ENCODE measurements around the gene PEX11B.
A peak's percentile ranks its signal among the peaks of the same experiment; 100 is the strongest.

Gene PEX11B

DNA sequence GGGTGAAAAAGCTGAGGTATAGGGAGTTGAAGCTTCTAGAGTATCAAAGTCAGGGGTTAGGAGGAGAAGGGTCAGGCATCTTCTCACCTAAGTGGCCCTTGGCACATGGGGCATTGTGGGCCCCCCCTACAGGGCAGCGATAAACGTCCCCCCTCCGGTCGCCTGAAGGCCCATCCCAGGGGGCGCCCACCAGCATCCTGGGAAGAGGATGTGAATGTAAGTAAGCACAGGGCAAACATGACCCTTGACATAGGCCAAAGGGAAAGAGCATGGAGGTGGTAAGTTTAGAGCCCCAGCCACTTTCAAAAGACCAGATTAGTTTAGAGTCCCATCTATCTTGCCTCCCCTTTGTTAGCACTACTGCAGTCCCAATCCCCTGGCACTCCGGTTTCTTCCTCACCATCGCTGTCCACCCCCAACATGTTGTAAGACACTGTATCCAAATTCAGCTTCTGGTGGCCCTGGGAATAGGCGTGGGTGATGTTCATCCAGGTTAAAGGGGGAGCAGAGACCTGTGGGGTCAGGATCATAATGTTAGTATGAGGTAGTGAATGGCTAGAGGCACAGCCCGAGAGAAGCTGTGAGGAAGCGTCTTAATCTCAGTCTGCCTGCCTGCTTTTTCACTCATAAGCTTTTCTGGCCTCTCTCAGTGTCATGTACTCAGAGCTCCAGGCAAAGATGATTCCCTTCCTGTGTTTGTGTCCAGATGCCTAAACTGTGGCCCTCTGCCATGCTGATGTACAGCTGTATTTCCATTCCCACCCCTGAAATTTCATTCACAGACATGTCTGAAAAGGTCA lies 11.4 kb downstream of the PEX11B start:
- DNase-seq: no peak

DNA sequence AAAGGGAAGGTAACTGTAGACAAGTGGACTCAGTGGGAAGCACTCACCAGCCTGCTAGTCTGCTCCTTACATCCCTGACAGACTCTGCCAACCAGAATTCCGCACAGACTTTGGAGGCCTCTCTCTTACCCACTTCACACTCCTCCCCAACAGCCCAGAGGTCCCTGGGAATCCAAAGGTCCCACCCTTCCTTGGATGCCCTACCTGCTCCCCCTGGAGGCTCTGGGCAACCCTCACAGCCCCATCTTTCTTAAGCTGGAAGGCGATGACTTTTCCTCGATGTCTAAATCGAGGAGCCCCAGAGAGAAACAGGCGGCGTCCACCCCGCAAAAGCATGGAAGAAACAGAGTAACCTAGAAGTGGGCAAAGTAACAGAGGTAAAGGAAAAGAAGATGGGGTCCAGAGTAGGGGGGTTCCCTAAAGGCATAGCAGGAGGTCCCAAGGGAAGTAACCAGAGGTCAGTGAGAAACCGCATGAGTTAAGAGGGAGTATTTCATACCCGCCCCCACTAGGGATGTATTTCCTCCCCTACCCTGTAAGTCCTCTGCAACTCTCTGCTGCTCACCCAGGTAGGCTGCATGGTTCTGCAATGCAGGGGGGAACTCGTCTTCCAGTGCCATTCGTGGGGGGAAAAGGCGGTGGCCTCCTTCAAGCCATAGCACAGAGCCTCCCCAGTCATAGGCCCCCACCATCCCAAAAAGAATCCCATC lies 17.1 kb downstream of the PEX11B start:
- no peak for DNase-seq

DNA sequence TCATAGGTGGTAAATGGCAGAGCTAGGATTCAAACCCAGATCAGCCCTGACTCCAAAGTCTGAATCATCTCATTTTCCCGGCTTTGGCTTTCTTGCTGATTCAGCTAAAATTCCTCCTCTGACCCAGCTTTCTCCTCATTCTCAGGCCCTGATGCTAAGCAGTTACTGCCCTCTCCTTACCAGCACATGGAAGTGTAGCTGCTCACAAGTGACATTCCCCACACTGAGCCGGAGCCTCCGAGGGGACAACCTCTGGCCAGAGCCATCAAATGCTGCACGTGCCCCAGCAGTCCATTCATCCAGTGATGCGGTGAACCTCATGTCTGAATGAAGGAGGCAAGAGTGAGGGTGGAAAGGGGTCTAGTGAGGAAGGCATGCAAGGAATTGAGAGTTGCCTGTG lies 19.8 kb downstream of the PEX11B start:
- DNase-seq: no peak

DNA sequence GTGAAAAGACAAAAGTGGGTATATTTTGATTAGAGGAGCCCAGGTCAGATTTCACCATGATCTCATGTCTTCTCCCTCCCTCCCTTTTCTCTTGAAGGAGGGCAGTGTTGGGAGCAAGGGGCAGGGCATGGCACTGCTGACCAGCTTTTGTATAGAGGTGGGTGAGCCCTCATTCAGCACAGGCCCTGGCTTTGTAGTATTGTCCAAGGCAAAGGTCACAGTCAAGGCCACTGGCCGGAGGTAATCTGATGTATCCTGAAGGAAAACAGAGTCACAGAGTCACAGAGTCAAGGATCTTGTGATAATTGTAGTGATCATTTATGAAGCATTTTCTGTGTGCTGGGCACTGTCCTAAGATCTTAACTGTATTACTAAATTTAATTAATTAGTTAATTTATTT lies 20.5 kb downstream of the PEX11B start:
- no peak for DNase-seq

DNA sequence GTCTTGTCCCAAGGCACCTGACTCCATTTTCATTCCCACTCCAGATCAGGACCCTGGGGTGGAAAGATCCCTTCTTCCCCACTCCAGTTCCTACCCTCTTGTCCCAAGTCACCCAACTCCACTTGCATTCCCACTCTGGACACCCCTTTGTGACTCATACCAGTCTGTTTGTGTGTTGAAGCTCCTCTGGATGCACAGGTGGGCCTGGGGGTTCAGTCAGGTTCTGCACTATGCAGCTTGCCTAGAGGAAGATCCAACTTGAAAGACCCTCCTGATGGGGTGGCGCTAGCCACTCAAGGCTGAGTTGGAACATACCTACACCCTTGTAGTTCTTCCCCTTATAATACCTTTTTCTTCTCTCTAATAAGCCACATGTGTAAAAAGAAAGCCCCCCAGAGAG lies 23.0 kb downstream of the PEX11B start:
- DNase-seq: no peak

DNA sequence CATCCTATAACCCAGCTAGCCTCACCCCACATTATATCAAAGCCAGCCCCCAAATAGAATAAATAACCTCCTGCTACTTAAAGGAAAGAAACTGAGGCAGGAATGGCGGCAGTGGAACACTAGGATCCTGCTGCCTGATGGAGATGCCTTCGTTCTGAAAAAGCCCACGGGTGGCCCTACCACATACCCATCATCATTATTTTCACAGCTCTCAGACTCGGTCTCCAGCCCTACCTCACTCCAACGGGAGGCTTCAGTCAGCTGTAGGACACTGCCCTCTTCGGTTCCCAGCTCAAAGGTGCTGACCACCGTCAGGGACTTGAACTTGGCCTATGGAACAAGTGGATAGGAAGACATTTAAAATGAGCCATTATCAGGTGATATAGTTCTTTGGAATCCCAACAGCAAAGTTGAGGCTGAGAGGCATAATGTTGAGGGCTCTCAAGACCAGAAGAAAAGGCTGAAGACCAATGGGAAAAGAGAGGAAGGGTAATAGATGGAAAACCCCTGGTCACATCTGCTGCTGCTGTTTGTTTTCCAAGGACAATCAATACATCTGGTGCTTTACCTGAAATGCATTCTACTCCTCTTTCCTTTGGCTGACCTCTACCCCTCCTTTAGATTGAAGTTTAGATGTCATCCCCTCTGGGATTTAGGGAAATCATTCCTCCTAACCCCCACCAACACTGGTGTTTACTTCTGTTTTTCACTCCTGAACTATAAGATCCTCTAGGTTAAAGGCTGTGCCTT lies 25.0 kb downstream of the PEX11B start:
- no peak for DNase-seq

DNA sequence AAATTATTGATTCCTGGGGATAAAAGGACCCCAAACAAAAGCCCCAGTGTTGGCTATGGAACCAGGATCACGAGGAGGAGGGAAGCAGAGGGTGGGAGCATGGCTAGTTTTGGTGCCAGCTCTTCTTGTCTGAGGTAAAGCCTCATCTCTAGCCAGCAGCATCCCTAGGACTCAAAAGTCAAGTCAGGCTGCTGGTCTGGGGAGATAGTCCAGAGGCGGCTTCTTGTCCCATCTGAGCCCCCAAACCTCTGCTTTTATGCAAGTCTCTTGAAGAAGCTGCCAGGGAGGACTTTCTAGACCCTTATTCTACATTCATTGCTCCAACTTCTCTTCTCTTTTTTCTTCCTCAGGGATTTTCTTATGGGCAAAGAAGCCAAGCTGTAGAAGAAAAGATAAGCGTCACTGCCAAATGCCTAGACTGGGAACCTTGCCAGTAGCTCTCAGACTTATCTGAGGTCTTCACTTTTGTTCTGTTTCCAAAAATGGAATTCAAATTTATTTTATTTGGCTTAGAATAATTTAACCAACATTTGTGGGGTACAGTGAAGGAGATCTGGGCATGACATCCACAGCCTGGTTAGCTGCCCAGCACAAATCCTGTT lies 25.9 kb downstream of the PEX11B start:
- no peak for DNase-seq

DNA sequence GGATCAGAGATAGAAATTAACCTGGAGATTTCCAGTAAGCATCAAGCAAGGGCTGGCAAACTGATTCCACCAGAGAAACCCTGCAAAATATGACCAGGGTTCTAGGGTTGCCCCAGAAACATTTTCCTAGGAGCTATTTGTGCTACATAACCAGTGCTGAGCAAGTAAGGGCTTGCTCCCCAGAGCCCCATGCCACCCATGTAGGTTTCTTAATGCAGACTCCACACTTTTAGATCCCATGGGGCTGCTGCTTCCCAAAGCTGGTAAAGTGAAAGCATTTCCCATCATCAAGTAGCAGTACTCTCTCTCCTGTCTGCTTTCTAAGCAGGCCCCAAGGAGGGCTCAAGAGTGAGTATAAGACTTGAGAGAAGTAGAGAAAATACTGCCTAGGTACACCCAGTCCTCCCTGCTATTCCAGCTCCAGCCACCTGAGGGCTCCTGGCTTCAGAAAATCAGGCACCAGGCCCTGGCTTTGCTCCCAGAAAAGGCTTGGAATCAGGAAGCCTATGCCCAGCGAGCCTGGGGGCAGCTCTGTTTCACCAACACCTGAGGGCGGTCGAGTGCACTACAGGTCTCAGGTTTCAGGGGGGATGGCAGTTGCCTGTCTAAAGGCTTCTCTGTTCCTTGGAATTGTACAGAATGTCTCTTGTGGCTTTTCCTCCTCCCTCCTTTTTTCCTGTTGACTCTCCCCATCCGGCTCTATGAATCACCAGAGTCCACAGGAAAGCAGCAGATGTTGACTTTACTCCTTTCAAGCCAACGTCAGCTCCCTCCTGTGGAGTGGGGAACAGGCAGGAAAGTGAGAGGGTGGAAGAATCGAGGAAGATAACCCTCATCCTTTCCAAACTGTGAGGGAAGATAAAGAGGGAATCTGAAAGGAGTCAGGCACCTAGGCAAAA lies 26.7 kb downstream of the PEX11B start:
- peak; percentile 58 for DNase-seq

DNA sequence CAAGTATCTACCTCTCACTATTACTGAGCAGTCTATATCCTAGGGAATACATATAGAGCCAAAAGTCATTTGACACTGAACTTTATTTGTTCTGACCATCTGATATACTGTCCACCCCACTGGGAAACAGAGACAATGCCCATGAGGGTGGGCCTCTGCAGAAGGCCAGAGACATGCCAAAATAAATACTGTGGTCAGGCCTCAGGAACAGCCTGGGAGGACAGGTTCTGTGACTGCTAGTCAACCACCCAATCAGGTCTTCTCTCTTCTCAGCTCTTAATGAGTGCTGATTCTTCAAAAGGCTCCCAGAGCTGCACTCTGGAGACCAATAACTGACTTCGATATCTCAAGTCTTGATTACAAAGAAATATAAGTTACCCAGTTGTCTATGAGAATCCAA lies 27.4 kb downstream of the PEX11B start:
- no peak for DNase-seq

DNA sequence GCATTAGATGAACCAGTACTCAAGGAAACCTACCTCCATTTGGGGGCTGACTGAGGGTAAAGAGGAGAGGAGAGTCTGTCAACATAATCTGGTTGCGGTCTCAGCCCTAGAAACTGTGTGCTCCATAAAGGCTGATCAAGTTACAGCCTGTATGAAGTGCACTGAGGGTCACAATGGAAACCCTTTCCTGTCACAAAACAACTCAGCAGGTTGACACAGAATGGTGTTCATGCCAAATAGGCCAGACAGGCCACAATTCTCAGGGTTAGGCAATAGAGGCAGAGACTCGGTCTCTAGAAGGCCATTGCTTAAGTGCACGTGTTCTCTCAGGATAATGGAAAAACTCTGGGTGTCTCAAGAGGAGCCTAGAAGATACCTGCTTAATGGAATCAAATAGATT lies 28.8 kb downstream of the PEX11B start:
- DNase-seq: no peak

DNA sequence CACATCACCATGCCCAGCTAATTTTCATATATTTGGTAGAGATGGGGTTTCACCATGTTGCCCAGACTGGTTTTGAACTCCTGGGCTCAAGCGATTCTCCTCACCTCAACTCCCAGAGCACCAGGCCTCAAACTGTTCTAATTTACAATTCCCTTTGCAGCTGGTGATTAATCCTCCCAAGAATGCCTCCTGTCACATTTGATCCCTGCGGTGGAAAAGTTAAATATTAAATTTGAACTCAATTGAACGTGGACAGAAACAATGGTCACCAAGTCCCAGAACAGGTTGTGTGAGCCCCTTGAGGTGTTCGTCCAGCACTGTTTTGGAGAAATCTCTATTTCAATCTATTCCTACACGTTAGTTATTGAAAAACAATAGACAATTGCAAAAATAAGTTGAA lies 30.9 kb downstream of the PEX11B start:
- DNase-seq: no peak

DNA sequence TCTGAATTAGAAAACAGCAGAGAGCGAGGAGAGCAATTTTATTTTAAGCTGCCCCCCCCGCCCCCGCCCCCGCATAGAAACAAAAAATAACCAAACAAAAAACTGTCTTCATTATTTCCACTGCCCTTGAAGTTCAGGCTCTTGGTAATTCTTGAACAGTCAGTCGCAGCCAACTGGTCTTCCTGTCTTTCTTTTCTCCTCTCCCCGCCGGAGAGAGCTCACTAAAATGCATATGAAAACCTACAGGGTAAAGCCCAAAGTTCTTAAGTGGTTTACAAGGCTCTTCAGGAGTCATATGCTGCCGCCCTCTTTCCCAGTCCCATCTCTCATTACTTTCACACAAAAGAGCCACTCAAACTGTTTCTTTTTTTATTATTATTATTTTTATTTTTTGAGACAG lies 31.7 kb downstream of the PEX11B start:
- no peak for DNase-seq

DNA sequence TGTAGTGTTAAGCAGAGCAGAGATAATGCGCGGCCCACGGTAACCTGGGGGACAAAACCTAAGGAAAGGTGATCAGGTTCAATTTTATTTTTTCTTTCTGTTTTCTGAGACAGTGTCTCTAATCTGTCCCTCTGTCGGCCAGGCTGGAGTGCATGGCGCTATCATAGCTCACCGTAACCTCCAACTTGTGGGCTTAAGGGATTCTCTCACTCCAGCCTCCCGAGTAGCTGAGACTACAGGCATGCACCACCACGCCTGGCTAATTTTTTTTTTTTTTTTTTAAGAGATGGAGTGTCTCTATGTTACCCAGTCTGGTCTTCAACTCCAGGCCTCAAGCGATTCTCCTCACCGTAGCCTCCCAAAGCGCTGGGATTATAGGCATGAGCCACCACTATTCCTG lies 32.1 kb downstream of the PEX11B start:
- DNase-seq: no peak

DNA sequence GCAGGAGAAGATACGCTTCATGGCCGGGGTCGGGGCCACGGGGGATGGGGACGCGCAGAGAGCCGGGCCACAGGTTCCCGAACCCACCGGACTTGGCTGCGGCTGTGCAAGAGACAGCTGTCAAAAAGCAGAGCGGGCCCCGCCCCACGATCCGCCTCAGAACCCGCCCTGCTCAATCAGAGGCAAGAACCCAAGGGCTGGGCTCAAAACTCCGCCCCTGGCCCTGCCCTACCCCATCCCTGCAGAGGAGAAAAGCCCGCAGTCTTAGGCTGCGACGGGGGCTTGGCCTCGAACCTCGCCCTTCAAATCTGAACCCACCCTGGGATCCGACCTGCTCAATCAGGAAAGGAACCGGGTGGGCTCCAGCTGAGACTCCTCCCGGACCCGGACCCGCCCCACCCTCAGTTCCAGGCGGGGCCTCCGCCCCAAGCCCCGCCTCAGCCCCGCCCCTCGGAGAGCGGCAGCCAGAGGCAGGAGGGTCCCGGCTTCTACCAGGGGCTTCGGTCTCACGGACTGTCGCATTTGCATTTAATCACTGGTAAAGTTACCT lies 32.7 kb downstream of the PEX11B start, which contains the start of gene ANKRD35:
TSS of gene ANKRD35 (minus strand) at position 129 of the 550 bp plus-strand sequence. CDS start at position 21, 108 bp downstream.
- DNase-seq: peak; percentile 79

DNA sequence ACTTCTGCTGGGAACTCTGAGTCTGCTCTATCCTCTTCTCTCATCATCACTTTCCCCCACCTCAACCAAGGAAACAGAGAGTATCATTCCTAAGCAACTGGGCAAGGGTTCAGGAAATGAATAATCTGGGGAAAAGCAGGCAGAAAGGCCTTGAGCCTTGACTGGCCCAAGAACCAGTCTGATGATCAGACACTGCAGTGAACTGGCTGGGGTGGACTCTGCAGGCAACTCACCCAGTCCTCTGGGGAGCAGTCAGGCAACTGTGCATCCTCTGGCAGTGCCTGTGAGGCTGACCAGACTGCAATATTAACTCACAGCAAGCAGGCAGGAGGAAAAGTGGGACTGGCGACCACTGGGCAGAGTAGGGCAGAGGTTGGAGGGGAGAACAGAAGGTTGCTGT lies 33.8 kb downstream of the PEX11B start:
- no peak for DNase-seq

DNA sequence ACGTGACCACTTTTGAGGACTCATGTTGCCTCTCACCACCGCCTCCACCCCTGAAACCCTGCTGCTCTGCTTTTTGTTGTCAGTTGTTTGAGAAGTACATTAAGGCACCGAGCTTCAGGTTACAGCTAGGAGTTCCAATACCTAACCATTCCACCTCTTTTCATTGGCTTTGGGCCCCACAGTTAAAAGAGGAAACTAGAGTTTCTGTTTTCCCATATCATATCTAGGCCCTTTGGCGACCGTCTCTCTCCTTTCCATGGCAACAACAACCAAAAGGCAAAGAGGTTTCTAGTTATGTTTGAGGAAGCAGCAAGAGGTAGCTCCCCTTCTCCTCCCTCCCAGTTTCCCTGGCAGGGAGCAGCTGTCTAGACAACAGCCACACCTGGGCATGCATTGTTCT lies 38.7 kb downstream of the PEX11B start:
- no peak for DNase-seq

DNA sequence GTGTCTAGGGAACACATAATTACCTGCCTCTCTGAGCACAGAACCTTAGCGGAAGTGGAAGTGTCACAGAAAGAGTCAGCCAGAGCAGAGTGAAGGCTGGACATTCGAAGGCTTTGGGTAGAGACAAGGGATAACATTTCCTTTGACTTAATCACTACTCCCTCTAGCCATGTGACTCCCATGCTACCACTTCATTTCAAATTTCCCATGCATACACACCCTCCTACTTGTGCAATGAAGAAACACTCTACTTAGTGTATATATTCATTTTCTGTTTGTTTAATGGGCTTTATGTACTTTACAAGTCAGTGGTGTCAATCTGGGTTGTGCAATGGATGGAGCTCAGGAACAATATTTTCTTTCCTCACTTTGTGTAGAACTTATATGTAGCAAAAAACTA lies 39.8 kb downstream of the PEX11B start:
- no peak for DNase-seq

DNA sequence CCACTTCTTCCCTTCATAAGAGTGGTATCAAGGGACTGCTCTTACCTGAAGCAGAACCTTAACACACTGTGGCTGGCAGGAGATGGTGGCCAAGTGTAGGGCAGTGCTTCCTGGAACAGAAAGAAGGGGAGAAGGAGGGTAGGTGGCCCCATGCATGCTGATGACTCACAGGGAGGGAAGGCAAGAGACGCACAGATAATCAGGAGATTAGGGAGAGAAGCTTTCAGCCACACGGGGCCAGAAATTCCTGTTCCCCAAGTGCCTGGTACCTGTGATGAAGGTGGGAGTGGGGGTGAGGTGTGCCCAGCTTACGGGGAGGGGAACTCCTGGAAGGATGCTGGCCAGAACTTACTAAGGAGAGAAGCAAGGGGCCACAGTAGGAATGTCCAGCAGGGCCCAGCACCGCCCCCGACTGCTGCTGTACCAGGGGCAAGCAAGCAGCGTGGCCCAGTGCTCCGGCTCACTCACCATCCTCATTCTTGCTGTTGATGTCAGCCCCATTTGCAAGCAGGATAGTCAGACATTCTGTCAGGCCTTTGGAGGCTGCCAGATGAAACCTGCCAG lies 40.5 kb downstream of the PEX11B start:
- DNase-seq: no peak

DNA sequence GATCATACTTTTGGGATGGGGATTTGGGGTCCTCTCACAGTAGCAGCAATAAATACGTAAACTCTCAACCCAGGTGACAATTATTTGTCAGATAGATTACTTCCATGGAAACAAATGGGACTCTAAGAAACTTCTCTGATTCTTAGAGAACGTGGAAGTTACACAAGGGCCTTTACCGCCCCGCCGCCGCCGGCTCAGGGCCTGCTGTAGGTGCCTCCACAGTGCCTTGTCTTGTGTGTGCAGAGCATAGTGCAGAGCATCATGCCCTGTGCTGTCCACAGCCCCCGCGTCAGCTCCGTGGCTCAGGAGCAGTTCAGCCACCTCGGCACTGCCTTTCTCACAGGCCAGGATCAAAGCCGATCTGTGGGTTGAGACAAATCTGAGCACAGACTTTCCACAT lies 43.9 kb downstream of the PEX11B start:
- DNase-seq: no peak

DNA sequence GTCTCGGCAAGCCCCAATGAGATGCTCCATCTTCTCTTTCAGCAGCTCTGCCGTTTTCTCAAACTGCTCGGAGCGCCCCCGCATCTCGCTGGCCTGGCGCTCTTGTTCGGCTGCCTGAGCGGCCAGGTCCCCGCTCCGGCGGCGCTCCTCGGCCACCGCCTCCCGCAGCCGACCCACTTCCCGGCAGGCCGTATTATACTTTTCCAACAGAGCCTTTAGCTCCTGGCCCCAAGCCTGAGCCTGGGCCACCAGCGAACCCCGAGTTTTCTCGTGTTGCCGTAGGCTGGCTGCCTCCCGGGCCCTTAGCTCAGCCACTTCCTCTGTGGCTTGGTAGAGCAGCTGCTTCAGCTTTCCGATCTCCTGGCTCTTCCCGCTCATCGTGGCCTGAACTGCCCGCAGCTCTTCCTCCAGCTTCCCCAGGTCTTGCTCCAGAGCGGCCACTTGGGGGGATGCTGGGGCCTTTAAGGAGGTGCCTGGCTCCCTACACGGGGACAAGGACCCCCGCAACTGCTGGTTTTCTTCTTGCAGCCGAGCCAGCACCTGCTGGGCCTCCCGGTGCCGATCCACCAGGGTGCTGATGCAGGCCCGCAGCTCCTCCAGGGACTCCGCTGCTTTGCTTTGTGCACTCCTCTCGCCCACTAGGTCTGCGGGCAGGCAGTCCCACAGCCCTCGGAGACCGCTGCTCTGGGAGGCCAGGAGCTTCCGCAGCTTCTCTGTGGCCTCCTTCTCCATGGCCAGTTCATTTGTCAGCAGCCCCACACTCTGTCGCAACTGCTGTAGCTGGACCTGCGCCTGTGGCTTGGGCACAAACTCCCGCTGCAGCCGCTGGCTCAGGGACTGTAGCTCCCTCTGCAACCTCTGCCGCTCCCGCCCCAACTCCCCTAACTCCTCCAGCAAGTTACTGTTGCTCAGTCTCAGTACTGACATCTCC lies 46.3 kb downstream of the PEX11B start:
- DNase-seq: peak; percentile 51

Measured in activated CD4-positive, alpha-beta T cell treated with anti-CD3 and anti-CD28 coated beads, Interleukin-2, Interleukin-6, amounts not matched to agents 100 ng/mL and 50 ng/mL, durations not matched to agents 16 hours and 8 hours (primary cell).